Subcutaneous abdominal adipose tissue (tissue), 5 donors: ENCODE measurements around the gene LRPAP1.

Source experiments
- H3K27ac ChIP-seq: one replicate; pipeline ENCODE4 v1.7.0; 2013; ENCODE audit warnings: low read depth, mild to moderate bottlenecking, inconsistent platforms, low read length, moderate library complexity
- H3K27me3 ChIP-seq, 5 donors: one replicate each; pipeline ENCODE4 v1.7.0; 2013; ENCODE audit warnings: low read length in 5 of 5, inconsistent platforms in 1 of 5; ENCODE audit not compliant: control insufficient read depth in 5 of 5, insufficient read depth in 4 of 5
- H3K36me3 ChIP-seq, 5 donors: one replicate each; pipeline ENCODE4 v1.7.0; 2013; ENCODE audit warnings: low read length in 5 of 5; ENCODE audit not compliant: control insufficient read depth in 5 of 5, insufficient read depth in 5 of 5
- H3K4me1 ChIP-seq, 5 donors: one replicate each; pipeline ENCODE4 v1.7.0; 2013; ENCODE audit warnings: low read length in 5 of 5, mild to moderate bottlenecking in 3 of 5, moderate library complexity in 1 of 5; ENCODE audit not compliant: control insufficient read depth in 5 of 5, insufficient read depth in 5 of 5
- H3K4me3 ChIP-seq, 5 donors: one replicate each; pipeline ENCODE4 v1.7.0; 2013; ENCODE audit warnings: low read length in 5 of 5, low read depth in 1 of 5
- H3K9ac ChIP-seq, 5 donors: one replicate each; pipeline ENCODE4 v1.7.0; 2013; ENCODE audit warnings: low read length in 5 of 5, mild to moderate bottlenecking in 4 of 5, moderate library complexity in 3 of 5
- H3K9me3 ChIP-seq, 5 donors: one replicate each; pipeline ENCODE4 v1.7.0; 2013; ENCODE audit warnings: low read length in 5 of 5; ENCODE audit not compliant: control insufficient read depth in 5 of 5
- donor health status: healthy.
- donor health status: healthy.
- donor health status: healthy.
- donor health status: healthy.
- donor health status: healthy.

LRPAP1 gene

GRCh38 chr4:3518941-3519340 is 13.3 kb downstream of the LRPAP1 start:
- H3K27me3 ChIP-seq, result no peaks in the 10 kb centered on the region
- no peak overlapping the region for H3K27ac ChIP-seq
- peaks cover 0 to 96% (median 88%) of the 10 kb centered on the region in 5 donors for H3K36me3 ChIP-seq
- no peak overlapping the region for H3K4me3 ChIP-seq
- H3K9ac ChIP-seq, result no peak overlapping the region
- no peaks in the 10 kb centered on the region for H3K4me1 ChIP-seq
- no peaks in the 10 kb centered on the region for H3K9me3 ChIP-seq

GRCh38 chr4:3518511-3518880 is 13.7 kb downstream of the LRPAP1 start:
- no peak overlapping the region for H3K27ac ChIP-seq
- no peaks in the 10 kb centered on the region for H3K4me1 ChIP-seq
- no peak overlapping the region for H3K9ac ChIP-seq
- H3K9me3 ChIP-seq, result no peaks in the 10 kb centered on the region
- H3K4me3 ChIP-seq, result no peak overlapping the region
- peaks cover 0 to 96% (median 90%) of the 10 kb centered on the region in 5 donors for H3K36me3 ChIP-seq
- no peaks in the 10 kb centered on the region for H3K27me3 ChIP-seq

GRCh38 chr4:3517731-3518510 is 14.3 kb downstream of the LRPAP1 start:
- no peak overlapping the region for H3K27ac ChIP-seq
- no peak overlapping the region for H3K9ac ChIP-seq
- H3K9me3 ChIP-seq, result no peaks in the 10 kb centered on the region
- H3K36me3 ChIP-seq, result peaks cover 0 to 96% (median 89%) of the 10 kb centered on the region in 5 donors
- H3K4me1 ChIP-seq, result no peaks in the 10 kb centered on the region
- no peak overlapping the region for H3K4me3 ChIP-seq
- H3K27me3 ChIP-seq, result no peaks in the 10 kb centered on the region

- Histone ChIP-seq H3K9me3 (no peaks in the 10 kb centered on the region), H3K36me3 (peaks cover 0 to 98% (median 90%) of the 10 kb centered on the region in 5 donors), H3K4me3 (no peak overlapping the region), H3K27ac (no peak overlapping the region), H3K27me3 (no peaks in the 10 kb centered on the region), H3K9ac (no peak overlapping the region), H3K4me1 (no peaks in the 10 kb centered on the region)
Observed at GRCh38 chr4:3516836-3517730, 15.1 kb downstream of the LRPAP1 start.

- no peak overlapping the region for H3K9ac ChIP-seq
- H3K36me3 ChIP-seq, result peaks cover 0 to 97% (median 88%) of the 10 kb centered on the region in 5 donors
- H3K9me3 ChIP-seq, result peaks cover 0 to 3% (median 0%) of the 10 kb centered on the region in 5 donors
Observed at GRCh38 chr4:3516061-3516835, 16.0 kb downstream of the LRPAP1 start.

GRCh38 chr4:3515646-3516045 is 16.6 kb downstream of the LRPAP1 start:
- no peak overlapping the region for H3K9ac ChIP-seq
- no peaks in the 10 kb centered on the region for H3K27me3 ChIP-seq
- no peaks in the 10 kb centered on the region for H3K4me1 ChIP-seq
- peaks cover 0 to 4% (median 0%) of the 10 kb centered on the region in 5 donors for H3K9me3 ChIP-seq
- peaks cover 0 to 97% (median 90%) of the 10 kb centered on the region in 5 donors for H3K36me3 ChIP-seq
- H3K4me3 ChIP-seq, result no peak overlapping the region
- H3K27ac ChIP-seq, result no peak overlapping the region

More at GRCh38 chr4:3516061-3516835, 16.0 kb downstream of the LRPAP1 start:
- no peak overlapping the region for H3K4me3 ChIP-seq
- no peaks in the 10 kb centered on the region for H3K27me3 ChIP-seq
- H3K4me1 ChIP-seq, result no peaks in the 10 kb centered on the region
- H3K27ac ChIP-seq, result no peak overlapping the region

- Histone ChIP-seq H3K9me3 (peaks cover 0 to 4% (median 0%) of the 10 kb centered on the region in 5 donors), H3K27ac (no peak overlapping the region), H3K4me1 (no peaks in the 10 kb centered on the region), H3K27me3 (no peaks in the 10 kb centered on the region), H3K9ac (no peak overlapping the region), H3K4me3 (no peak overlapping the region), H3K36me3 (peaks cover 0 to 97% (median 88%) of the 10 kb centered on the region in 5 donors)
Observed at GRCh38 chr4:3514806-3515501, 17.3 kb downstream of the LRPAP1 start.

- H3K36me3 ChIP-seq, result peaks cover 0 to 97% (median 88%) of the 10 kb centered on the region in 5 donors
Observed at GRCh38 chr4:3514221-3514780, 17.9 kb downstream of the LRPAP1 start.

GRCh38 chr4:3513807-3514206 is 18.4 kb downstream of the LRPAP1 start:
- Histone ChIP-seq H3K9me3 (peaks cover 0 to 4% (median 0%) of the 10 kb centered on the region in 5 donors), H3K4me1 (no peaks in the 10 kb centered on the region), H3K4me3 (no peak overlapping the region), H3K27me3 (no peaks in the 10 kb centered on the region), H3K36me3 (peaks cover 0 to 96% (median 86%) of the 10 kb centered on the region in 5 donors), H3K27ac (no peak overlapping the region), H3K9ac (no peak overlapping the region)

More at GRCh38 chr4:3514221-3514780, 17.9 kb downstream of the LRPAP1 start:
- no peaks in the 10 kb centered on the region for H3K27me3 ChIP-seq
- no peak overlapping the region for H3K27ac ChIP-seq
- peaks cover 0 to 4% (median 0%) of the 10 kb centered on the region in 5 donors for H3K9me3 ChIP-seq
- no peak overlapping the region for H3K4me3 ChIP-seq
- H3K9ac ChIP-seq, result no peak overlapping the region
- H3K4me1 ChIP-seq, result no peaks in the 10 kb centered on the region
